ENCODE data around the gene PRKG1.
A peak's percentile ranks its signal among the peaks of the same experiment; 100 is the strongest.

Gene PRKG1

DNA sequence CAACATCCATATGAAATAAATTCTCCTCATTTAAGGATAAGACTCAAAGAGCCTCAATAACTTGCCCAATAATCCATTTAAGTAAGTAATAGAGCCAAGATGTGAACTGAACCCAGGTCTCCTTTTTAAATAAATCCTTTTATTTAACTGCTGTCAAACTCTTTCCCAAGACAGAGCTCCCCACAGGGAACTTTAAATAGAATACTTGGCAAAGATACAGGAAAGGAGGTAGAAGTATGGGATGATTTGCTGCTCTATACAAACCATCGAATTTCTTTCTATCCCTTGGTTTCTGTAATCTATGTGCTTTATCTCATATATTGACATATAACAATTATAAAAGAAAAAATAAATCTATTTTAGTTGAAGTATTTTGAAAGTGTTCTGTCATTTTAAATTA lies 329.2 kb downstream of the PRKG1 start:
- no peak overlapping the region for H3K9ac ChIP-seq (ENCODE audit: low read depth, low read length)
- H3K4me1 ChIP-seq (ENCODE audit: control insufficient read depth, insufficient read depth, low read length), result no peaks in the 10 kb centered on the region
- H3K9me3 ChIP-seq (ENCODE audit: control insufficient read depth, insufficient read depth, low read length), result no peaks in the 10 kb centered on the region
- no peaks in the 10 kb centered on the region for H3K27me3 ChIP-seq (ENCODE audit: control insufficient read depth, insufficient read depth, low read length)
- H3K4me3 ChIP-seq (ENCODE audit: low read depth, low read length), result no peak overlapping the region
- H3K36me3 ChIP-seq (ENCODE audit: control insufficient read depth, insufficient read depth, low read length), result no peaks in the 10 kb centered on the region

DNA sequence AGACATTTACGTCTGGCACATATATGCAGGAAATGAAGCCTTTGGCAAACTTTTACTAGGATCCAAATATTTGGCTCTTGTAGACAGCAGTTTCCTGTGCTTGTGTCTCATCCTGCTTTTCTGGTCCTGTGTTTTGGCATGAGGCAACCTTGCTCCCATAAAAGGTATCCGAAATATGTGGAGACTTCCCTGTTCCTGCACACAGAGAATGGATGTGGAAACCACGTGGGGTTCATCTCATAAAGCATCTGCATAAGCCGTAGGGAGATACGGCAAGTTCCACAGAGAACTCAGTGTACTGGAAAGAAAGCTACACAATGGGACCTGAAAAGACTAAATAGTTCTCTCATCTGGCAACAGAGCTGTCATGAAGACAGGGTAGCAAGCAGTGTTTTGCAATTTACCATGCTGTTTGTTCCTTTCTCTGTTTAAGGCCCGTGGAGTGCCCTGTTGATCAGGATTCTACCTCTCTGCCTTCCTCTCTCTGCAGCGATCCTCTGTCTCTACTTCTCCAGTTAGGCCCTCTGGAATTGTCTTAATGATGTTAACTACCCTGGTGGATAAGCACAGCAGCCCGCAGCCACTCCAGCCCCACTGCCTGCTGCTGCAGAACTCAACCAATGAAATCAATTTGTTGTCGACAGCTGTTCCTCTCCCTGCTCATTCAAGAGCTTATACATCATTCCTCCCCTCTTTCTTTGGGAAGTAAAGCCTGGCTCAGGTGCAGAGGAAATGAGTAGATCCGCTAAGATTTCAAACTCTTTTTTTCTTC lies 331.5 kb downstream of the PRKG1 start:
- Histone ChIP-seq H3K9ac (ENCODE audit: low read depth, low read length) (no peak overlapping the region), H3K4me3 (ENCODE audit: low read depth, low read length) (no peak overlapping the region), H3K36me3 (ENCODE audit: control insufficient read depth, insufficient read depth, low read length) (no peaks in the 10 kb centered on the region), H3K4me1 (ENCODE audit: control insufficient read depth, insufficient read depth, low read length) (no peaks in the 10 kb centered on the region), H3K27me3 (ENCODE audit: control insufficient read depth, insufficient read depth, low read length) (no peaks in the 10 kb centered on the region), H3K9me3 (ENCODE audit: control insufficient read depth, insufficient read depth, low read length) (no peaks in the 10 kb centered on the region)

DNA sequence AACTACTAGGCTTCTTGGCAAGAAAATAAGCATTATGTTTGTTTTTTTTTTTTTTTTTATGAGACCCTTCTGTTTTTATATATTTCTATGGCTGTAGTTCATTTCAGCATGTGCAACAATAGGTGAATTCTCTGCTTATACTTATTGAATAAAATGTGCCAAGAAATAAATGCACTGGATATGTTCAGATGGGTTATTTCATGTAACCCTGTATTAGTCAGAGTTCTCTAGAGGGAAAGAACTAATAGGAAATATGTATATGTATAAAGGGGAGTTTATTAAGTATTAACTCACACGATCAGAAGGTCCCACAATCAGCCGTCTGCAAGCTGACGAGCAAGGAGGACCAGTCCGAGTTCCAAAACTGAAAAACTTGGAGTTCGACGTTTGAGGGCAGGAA lies 332.3 kb downstream of the PRKG1 start:
- no peaks in the 10 kb centered on the region for H3K27me3 ChIP-seq (ENCODE audit: control insufficient read depth, insufficient read depth, low read length)
- H3K9ac ChIP-seq (ENCODE audit: low read depth, low read length), result no peak overlapping the region
- H3K36me3 ChIP-seq (ENCODE audit: control insufficient read depth, insufficient read depth, low read length), result no peaks in the 10 kb centered on the region
- no peaks in the 10 kb centered on the region for H3K4me1 ChIP-seq (ENCODE audit: control insufficient read depth, insufficient read depth, low read length)
- no peaks in the 10 kb centered on the region for H3K9me3 ChIP-seq (ENCODE audit: control insufficient read depth, insufficient read depth, low read length)
- H3K4me3 ChIP-seq (ENCODE audit: low read depth, low read length), result no peak overlapping the region

DNA sequence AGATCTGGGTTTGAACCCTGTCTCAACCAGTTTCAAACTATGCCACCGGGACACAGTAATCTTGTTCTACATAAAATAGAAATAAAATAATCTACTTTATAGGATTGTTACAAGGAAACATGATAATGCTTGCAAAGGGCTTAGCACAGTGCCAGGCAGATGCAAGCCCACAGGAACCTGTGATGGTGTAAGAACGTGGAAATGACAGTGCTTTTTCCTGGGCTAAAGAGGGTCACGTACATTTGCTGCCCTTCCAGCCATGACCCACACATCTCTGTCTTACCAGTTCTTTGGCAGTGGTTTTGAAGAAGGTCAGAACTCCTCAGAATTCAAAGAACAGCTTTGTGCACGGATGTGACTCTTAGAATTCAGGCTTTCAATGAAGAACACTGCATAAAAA lies 342.2 kb downstream of the PRKG1 start:
- Histone ChIP-seq H3K36me3 (ENCODE audit: control insufficient read depth, insufficient read depth, low read length) (no peaks in the 10 kb centered on the region), H3K4me1 (ENCODE audit: control insufficient read depth, insufficient read depth, low read length) (no peaks in the 10 kb centered on the region), H3K27me3 (ENCODE audit: control insufficient read depth, insufficient read depth, low read length) (no peaks in the 10 kb centered on the region), H3K9me3 (ENCODE audit: control insufficient read depth, insufficient read depth, low read length) (no peaks in the 10 kb centered on the region), H3K4me3 (ENCODE audit: low read depth, low read length) (no peak overlapping the region), H3K9ac (ENCODE audit: low read depth, low read length) (no peak overlapping the region)

DNA sequence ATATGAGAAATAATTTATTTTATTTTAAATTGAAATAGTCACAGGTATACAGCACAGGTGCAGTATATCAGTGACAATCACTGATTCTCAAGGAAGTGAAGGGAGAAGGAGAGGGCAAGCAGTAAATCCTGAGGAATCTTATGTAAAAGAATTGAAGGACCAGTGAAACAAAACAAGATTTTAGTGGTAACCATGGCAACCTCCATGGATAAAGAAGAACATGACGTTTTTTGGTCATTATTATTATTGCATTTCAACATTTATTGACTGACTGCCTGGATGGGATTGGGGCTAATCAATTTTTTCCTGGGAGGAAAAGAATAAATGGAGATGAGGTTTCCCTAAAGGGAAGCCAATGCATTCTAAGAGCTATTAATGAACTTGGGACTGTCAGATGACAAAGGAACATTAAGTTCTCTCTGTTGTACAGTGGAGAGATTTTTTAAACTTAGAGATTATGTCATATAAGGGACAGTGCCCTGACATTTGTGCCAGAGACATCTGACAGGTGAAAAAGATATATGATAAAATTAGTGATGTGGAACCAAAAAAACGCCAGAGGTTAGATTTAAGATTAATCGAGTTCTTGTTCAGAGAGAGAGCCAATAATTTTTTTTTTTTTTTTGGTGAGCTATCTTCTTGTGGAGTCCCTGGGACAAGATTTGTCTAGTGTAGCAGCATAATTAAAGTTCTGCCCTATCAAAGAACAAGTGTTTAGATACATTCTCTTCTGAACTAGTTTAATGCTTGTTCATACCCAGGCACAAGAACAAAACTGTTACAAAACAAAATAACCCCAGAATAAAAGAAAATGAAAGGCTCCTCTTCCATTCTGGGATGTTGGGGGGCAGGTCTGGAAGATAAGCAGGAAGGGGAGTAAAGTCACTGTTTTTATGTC lies 345.2 kb downstream of the PRKG1 start:
- Histone ChIP-seq H3K27me3 (ENCODE audit: control insufficient read depth, insufficient read depth, low read length) (no peaks in the 10 kb centered on the region), H3K36me3 (ENCODE audit: control insufficient read depth, insufficient read depth, low read length) (no peaks in the 10 kb centered on the region), H3K4me3 (ENCODE audit: low read depth, low read length) (no peak overlapping the region), H3K9ac (ENCODE audit: low read depth, low read length) (no peak overlapping the region), H3K9me3 (ENCODE audit: control insufficient read depth, insufficient read depth, low read length) (no peaks in the 10 kb centered on the region), H3K4me1 (ENCODE audit: control insufficient read depth, insufficient read depth, low read length) (no peaks in the 10 kb centered on the region)

DNA sequence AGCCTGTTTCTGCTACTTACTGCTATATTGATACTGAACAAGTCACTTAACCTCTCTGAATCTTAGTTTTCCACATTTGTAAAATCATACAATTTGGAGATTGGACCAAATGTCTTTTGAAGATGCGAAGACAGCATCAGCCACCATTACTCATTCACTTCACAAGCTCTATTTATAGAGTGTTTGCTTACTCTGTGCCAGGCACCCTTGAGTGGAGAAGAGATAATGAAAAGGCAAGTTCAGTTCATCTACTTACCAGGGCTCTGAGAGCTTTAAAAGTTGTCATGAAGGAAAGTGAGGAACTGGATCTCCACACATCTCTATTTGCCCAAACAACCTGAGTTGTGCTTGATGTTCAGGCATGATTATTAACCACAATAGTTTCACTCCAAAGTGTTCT lies 347.6 kb downstream of the PRKG1 start:
- H3K27me3 ChIP-seq (ENCODE audit: control insufficient read depth, insufficient read depth, low read length), result no peaks in the 10 kb centered on the region
- H3K9me3 ChIP-seq (ENCODE audit: control insufficient read depth, insufficient read depth, low read length), result no peaks in the 10 kb centered on the region
- no peak overlapping the region for H3K4me3 ChIP-seq (ENCODE audit: low read depth, low read length)
- no peak overlapping the region for H3K9ac ChIP-seq (ENCODE audit: low read depth, low read length)
- no peaks in the 10 kb centered on the region for H3K36me3 ChIP-seq (ENCODE audit: control insufficient read depth, insufficient read depth, low read length)
- no peaks in the 10 kb centered on the region for H3K4me1 ChIP-seq (ENCODE audit: control insufficient read depth, insufficient read depth, low read length)

DNA sequence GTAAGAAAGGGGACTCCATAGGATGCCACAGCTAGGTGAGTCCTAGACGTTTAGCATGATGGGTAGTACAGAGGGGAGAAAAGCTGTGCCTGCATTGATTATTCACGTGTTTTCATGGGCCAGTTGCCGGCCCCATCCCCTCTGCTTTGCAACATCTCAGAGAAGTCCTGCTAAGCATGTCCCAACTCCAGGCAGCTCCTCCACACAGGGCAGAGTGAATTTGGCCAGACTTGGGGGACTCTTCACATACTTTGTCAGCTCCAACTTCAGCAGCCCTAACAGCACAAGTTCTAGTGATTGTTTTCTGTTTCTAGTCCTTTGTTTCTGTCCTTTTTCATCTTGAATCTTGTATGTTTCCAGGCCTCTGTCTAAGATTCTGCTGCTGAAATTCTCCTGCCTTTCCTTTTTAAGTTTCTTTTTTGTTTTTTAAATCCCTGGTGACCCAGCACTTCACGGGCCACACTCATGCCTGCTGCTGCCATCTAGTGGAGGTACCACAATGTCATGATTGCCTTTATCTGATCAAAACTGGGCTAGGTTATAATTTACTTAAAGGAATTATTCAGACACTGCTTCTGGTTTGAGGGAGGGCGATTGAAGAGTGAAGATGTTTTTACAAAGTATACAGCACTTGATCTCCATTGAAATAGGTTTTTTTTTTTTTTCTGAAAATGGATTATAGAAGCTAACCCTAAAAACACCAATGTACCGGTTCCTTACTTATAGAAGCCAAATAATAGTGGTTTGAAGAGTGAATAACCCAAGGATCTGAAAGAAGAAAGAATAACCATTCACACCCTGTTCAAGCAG lies 348.2 kb downstream of the PRKG1 start:
- no peaks in the 10 kb centered on the region for H3K4me1 ChIP-seq (ENCODE audit: control insufficient read depth, insufficient read depth, low read length)
- no peaks in the 10 kb centered on the region for H3K36me3 ChIP-seq (ENCODE audit: control insufficient read depth, insufficient read depth, low read length)
- H3K27me3 ChIP-seq (ENCODE audit: control insufficient read depth, insufficient read depth, low read length), result no peaks in the 10 kb centered on the region
- H3K9me3 ChIP-seq (ENCODE audit: control insufficient read depth, insufficient read depth, low read length), result no peaks in the 10 kb centered on the region
- H3K9ac ChIP-seq (ENCODE audit: low read depth, low read length), result peak overlapping the region; percentile 28
- no peak overlapping the region for H3K4me3 ChIP-seq (ENCODE audit: low read depth, low read length)

DNA sequence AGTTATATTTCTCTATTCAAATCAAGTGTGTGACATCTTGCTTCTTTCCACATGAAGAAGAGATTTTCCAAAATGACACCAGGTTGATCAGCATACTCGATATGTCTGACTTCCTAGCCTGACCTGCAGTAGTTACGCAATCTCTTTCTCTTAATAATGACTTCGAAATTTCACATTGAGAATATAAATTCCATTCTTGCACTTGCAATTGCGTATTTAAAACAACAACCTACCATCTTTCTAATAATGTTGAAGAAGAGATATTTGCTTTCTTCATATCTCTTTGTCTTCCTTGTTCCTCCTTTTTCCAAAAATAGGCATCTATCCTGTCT lies 348.8 kb downstream of the PRKG1 start:
- no peak overlapping the region for H3K9ac ChIP-seq (ENCODE audit: low read depth, low read length)
- H3K27me3 ChIP-seq (ENCODE audit: control insufficient read depth, insufficient read depth, low read length), result no peaks in the 10 kb centered on the region
- no peaks in the 10 kb centered on the region for H3K4me1 ChIP-seq (ENCODE audit: control insufficient read depth, insufficient read depth, low read length)
- no peaks in the 10 kb centered on the region for H3K9me3 ChIP-seq (ENCODE audit: control insufficient read depth, insufficient read depth, low read length)
- no peaks in the 10 kb centered on the region for H3K36me3 ChIP-seq (ENCODE audit: control insufficient read depth, insufficient read depth, low read length)
- H3K4me3 ChIP-seq (ENCODE audit: low read depth, low read length), result no peak overlapping the region

DNA sequence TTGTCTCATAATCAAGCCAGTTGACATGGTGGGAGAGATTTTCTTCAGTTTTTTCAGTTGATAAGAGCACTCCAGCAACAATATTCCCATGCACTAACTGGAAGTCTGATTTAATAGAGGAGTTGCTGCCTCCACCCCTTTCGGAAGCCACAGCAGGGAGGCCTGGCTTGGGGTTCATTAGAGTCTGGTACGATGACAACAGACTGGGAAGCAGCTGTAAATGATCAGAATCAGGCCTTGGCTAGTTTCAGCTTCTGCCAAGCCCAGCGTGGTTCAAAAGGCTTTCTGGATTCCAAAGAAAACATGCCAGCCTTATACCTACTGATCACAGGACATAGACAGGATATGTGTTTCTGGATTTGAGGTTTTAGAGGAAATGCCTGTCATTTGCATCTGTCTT lies 351.1 kb downstream of the PRKG1 start:
- Histone ChIP-seq H3K9me3 (ENCODE audit: control insufficient read depth, insufficient read depth, low read length) (no peaks in the 10 kb centered on the region), H3K27me3 (ENCODE audit: control insufficient read depth, insufficient read depth, low read length) (no peaks in the 10 kb centered on the region), H3K9ac (ENCODE audit: low read depth, low read length) (no peak overlapping the region), H3K4me3 (ENCODE audit: low read depth, low read length) (no peak overlapping the region), H3K4me1 (ENCODE audit: control insufficient read depth, insufficient read depth, low read length) (no peaks in the 10 kb centered on the region), H3K36me3 (ENCODE audit: control insufficient read depth, insufficient read depth, low read length) (no peaks in the 10 kb centered on the region)

DNA sequence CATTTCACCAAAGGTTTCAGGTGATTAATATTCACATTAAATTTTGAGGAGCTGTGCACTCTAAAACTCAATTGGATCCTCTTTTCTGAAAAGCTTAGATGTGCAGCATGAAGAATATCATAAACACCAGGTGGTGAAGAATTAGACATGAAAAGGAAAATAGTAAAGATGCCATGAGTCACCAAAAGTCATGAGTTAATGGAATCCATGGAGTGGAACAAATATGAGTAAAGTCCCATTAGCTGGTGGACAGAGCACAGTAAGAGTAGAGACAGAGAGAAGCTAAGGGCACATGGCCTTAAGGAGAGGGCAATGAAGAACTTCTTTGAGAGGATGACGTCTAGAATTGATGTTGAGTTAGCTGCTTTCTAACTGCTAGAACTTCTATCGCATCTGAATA lies 353.5 kb downstream of the PRKG1 start:
- H3K36me3 ChIP-seq (ENCODE audit: control insufficient read depth, insufficient read depth, low read length), result no peaks in the 10 kb centered on the region

DNA sequence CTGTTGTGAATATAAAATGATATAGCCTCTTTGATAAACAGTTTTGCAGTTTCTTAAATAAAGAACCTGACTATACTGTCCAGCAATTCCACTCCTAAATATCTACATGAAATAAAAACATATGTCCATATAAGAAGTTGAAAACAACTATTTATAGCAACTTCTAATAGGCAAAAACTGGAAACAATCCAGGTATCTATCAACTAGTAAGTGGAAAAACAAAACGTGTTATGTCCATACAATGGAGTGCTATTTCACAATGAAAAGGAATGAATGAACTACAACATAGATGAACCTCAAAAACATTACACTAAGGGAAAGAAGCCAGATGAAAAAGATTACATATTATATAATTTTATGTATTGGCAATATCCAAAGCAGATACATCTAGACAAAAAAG lies 356.2 kb downstream of the PRKG1 start:
- Histone ChIP-seq H3K9ac (ENCODE audit: low read depth, low read length) (no peak overlapping the region), H3K36me3 (ENCODE audit: control insufficient read depth, insufficient read depth, low read length) (no peaks in the 10 kb centered on the region)

More for the DNA sequence above, 353.5 kb downstream of the PRKG1 start:
- no peak overlapping the region for H3K4me3 ChIP-seq (ENCODE audit: low read depth, low read length)
- no peaks in the 10 kb centered on the region for H3K27me3 ChIP-seq (ENCODE audit: control insufficient read depth, insufficient read depth, low read length)
- H3K9ac ChIP-seq (ENCODE audit: low read depth, low read length), result no peak overlapping the region
- H3K9me3 ChIP-seq (ENCODE audit: control insufficient read depth, insufficient read depth, low read length), result no peaks in the 10 kb centered on the region
- no peaks in the 10 kb centered on the region for H3K4me1 ChIP-seq (ENCODE audit: control insufficient read depth, insufficient read depth, low read length)

More for the DNA sequence above, 356.2 kb downstream of the PRKG1 start:
- H3K4me1 ChIP-seq (ENCODE audit: control insufficient read depth, insufficient read depth, low read length), result no peaks in the 10 kb centered on the region
- H3K4me3 ChIP-seq (ENCODE audit: low read depth, low read length), result no peak overlapping the region
- no peaks in the 10 kb centered on the region for H3K27me3 ChIP-seq (ENCODE audit: control insufficient read depth, insufficient read depth, low read length)
- no peaks in the 10 kb centered on the region for H3K9me3 ChIP-seq (ENCODE audit: control insufficient read depth, insufficient read depth, low read length)
